ENCODE data around the gene RASL11A. TPM values are rescaled to one million over a fixed set of nuclear protein-coding genes. Genes with fewer than 3 reads are reported as not detected.

RASL11A gene
- total RNA-seq, 6 donors from 2014 or later = 11.5 to 28.4 (median 17.0) TPM

GRCh38 chr13:27258637-27259386 lies 11.8 kb upstream of the RASL11A start:
- H3K4me1 ChIP-seq = peaks cover 8 to 34% (median 21%) of the 10 kb centered on the region in 4 donors
- TF ChIP-seq POLR2A (IDR thresholded peaks at IDR 0.05) (no peak), CTCF (IDR thresholded peaks at IDR 0.05) (no peak), POLR2AphosphoS5 (IDR thresholded peaks at IDR 0.05) (no peak), EP300 (IDR thresholded peaks at IDR 0.05) (no peak)
- DNase-seq (no peak), ATAC-seq (ENCODE audit: low FRiP score in 2 of 2) (no peak)
- no peaks in the 10 kb centered on the region for H3K27me3 ChIP-seq
- no peaks in the 10 kb centered on the region for H3K9me3 ChIP-seq
- peaks cover 0 to 63% (median 37%) of the 10 kb centered on the region in 4 donors for H3K36me3 ChIP-seq
- 93% methylated on average over 5 of the region's 5 CpGs for WGBS, 2 donors
- no peak overlapping the region for H3K4me3 ChIP-seq
- no peak overlapping the region for H3K27ac ChIP-seq

DNA sequence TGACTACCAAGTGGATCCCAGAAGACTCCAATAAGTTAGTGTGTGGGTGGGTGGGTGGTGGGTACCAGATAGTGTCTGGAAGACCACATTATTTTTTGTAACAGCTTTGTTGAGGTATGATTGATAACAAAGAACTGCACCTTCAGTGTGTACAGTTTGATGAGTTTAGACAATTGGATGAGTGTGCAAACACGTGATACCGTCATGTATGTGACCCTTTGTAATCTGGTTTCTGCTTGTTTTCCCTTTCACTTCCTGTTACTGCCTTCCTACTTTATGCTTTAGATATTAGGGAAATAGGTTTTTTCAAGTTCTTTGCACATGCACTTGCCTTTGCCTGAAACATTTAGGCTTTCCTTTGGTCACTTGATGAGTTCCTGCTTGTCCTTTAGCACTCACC lies 10.8 kb upstream of the RASL11A start:
- Histone ChIP-seq H3K4me1 (peaks cover 8 to 25% (median 17%) of the 10 kb centered on the region in 4 donors), H3K36me3 (peaks cover 0 to 52% (median 34%) of the 10 kb centered on the region in 4 donors), H3K9me3 (no peaks in the 10 kb centered on the region), H3K27ac (peak overlapping the region; percentile 3 to 55 (median 16)), H3K4me3 (no peak overlapping the region), H3K27me3 (no peaks in the 10 kb centered on the region)
- TF ChIP-seq CTCF (IDR thresholded peaks at IDR 0.05) = no peak
- peak in 1 of 2 donors; percentile 68 for ATAC-seq (ENCODE audit: low FRiP score in 2 of 2)
- DNase-seq = no peak
- 41 to 50% methylated on average over 2 of the region's 2 CpGs for WGBS, 2 donors

GRCh38 chr13:27261396-27261795 lies 9.2 kb upstream of the RASL11A start:
- 52 to 67% methylated on average over 5 of the region's 5 CpGs for WGBS, 2 donors
- peaks cover 0 to 37% (median 22%) of the 10 kb centered on the region in 4 donors for H3K36me3 ChIP-seq
- no peak overlapping the region for H3K4me3 ChIP-seq
- no peak for TF ChIP-seq POLR2A (IDR thresholded peaks at IDR 0.05)
- TF ChIP-seq POLR2AphosphoS5 (IDR thresholded peaks at IDR 0.05) = no peak
- no peak for TF ChIP-seq EP300 (IDR thresholded peaks at IDR 0.05)
- no peak for TF ChIP-seq CTCF (IDR thresholded peaks at IDR 0.05)
- peak overlapping the region; percentile 11 to 58 (median 32) for H3K27ac ChIP-seq
- DNase-seq = no peak
- peaks cover 8 to 23% (median 14%) of the 10 kb centered on the region in 4 donors for H3K4me1 ChIP-seq
- no peaks in the 10 kb centered on the region for H3K27me3 ChIP-seq
- ATAC-seq (ENCODE audit: low FRiP score in 2 of 2) = peak in 1 of 2 donors; percentile 56
- no peaks in the 10 kb centered on the region for H3K9me3 ChIP-seq

DNA sequence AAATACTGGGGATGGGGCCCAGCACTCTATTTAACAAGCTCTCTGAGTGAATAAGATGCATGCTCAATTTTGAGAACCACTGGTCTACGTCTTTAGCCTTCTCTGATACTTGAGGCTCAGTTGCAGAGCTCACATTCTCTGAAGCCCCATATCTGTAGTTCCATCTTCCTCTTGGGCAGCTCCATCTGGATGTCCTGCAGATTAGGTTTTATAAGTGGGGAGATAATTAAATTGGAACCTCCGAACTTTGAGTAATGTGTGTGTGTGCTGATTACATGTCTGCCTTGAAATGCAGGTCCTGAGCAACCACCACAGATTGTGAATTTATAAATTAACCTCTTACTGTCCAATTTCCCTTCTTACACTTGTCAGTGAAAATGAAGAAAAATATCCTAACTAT lies 7.2 kb upstream of the RASL11A start:
- DNase-seq (no peak), ATAC-seq (ENCODE audit: low FRiP score in 2 of 2) (no peak)
- no peak overlapping the region for H3K4me3 ChIP-seq
- no peaks in the 10 kb centered on the region for H3K27me3 ChIP-seq
- H3K36me3 ChIP-seq = peaks cover 0 to 16% (median 3%) of the 10 kb centered on the region in 4 donors
- 65 to 69% methylated on average over 2 of the region's 2 CpGs for WGBS, 2 donors
- no peak for TF ChIP-seq POLR2AphosphoS5 (IDR thresholded peaks at IDR 0.05)
- TF ChIP-seq CTCF (IDR thresholded peaks at IDR 0.05) = no peak
- no peak for TF ChIP-seq POLR2A (IDR thresholded peaks at IDR 0.05)
- no peak for TF ChIP-seq EP300 (IDR thresholded peaks at IDR 0.05)
- H3K9me3 ChIP-seq = no peaks in the 10 kb centered on the region
- peaks cover 18 to 37% (median 23%) of the 10 kb centered on the region in 4 donors for H3K4me1 ChIP-seq
- H3K27ac ChIP-seq = no peak overlapping the region

DNA sequence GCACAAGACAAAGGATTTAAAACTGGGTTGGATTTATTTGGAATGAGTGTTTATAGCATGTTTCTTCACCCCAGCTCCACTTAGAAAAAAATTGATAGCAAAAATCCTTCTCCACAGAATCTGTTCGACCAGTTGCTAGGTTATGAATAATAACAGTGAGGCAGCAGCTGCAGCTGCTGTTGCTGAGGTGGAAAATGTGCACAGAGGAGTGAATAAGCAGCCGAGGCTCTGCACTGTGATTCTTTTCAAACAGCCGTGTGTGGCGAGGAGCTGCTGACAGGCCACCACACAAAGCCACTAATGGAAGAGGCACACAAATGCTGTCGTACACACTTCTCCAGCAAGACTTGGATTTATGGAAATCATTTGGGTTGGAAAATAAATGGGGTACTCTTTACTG lies 6.4 kb upstream of the RASL11A start:
- no peak overlapping the region for H3K27ac ChIP-seq
- H3K9me3 ChIP-seq = no peaks in the 10 kb centered on the region
- no peak for TF ChIP-seq POLR2A (IDR thresholded peaks at IDR 0.05)
- no peak for TF ChIP-seq EP300 (IDR thresholded peaks at IDR 0.05)
- no peak for TF ChIP-seq POLR2AphosphoS5 (IDR thresholded peaks at IDR 0.05)
- ATAC-seq (ENCODE audit: low FRiP score in 2 of 2) = peak in 1 of 2 donors; percentile 35
- peaks cover 18 to 38% (median 23%) of the 10 kb centered on the region in 4 donors for H3K4me1 ChIP-seq
- 61 to 70% methylated on average over 5 of the region's 5 CpGs for WGBS, 2 donors
- no peaks in the 10 kb centered on the region for H3K27me3 ChIP-seq
- no peak overlapping the region for H3K4me3 ChIP-seq
- no peak for DNase-seq
- peaks cover 0 to 11% (median 0%) of the 10 kb centered on the region in 4 donors for H3K36me3 ChIP-seq
